HG03159 (cell line): Measurements from ENCODE around the gene TRAPPC8.
"Not testable (repeated sequence)": the region's sequence is repeated elsewhere in the genome, so short reads cannot be mapped to it uniquely, and the experiment has no call there.

ENCODE experiments used
- ATAC-seq: cut with Tn5 transposase; IDR thresholded peaks from one replicate; pipeline ENCODE4 v1.9.1; 2021; ENCODE audit warnings: mild to moderate bottlenecking, moderate library complexity; ENCODE audit not compliant: unreplicated experiment

TRAPPC8 gene, protein sequence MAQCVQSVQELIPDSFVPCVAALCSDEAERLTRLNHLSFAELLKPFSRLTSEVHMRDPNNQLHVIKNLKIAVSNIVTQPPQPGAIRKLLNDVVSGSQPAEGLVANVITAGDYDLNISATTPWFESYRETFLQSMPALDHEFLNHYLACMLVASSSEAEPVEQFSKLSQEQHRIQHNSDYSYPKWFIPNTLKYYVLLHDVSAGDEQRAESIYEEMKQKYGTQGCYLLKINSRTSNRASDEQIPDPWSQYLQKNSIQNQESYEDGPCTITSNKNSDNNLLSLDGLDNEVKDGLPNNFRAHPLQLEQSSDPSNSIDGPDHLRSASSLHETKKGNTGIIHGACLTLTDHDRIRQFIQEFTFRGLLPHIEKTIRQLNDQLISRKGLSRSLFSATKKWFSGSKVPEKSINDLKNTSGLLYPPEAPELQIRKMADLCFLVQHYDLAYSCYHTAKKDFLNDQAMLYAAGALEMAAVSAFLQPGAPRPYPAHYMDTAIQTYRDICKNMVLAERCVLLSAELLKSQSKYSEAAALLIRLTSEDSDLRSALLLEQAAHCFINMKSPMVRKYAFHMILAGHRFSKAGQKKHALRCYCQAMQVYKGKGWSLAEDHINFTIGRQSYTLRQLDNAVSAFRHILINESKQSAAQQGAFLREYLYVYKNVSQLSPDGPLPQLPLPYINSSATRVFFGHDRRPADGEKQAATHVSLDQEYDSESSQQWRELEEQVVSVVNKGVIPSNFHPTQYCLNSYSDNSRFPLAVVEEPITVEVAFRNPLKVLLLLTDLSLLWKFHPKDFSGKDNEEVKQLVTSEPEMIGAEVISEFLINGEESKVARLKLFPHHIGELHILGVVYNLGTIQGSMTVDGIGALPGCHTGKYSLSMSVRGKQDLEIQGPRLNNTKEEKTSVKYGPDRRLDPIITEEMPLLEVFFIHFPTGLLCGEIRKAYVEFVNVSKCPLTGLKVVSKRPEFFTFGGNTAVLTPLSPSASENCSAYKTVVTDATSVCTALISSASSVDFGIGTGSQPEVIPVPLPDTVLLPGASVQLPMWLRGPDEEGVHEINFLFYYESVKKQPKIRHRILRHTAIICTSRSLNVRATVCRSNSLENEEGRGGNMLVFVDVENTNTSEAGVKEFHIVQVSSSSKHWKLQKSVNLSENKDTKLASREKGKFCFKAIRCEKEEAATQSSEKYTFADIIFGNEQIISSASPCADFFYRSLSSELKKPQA (N-terminal part only)

DNA sequence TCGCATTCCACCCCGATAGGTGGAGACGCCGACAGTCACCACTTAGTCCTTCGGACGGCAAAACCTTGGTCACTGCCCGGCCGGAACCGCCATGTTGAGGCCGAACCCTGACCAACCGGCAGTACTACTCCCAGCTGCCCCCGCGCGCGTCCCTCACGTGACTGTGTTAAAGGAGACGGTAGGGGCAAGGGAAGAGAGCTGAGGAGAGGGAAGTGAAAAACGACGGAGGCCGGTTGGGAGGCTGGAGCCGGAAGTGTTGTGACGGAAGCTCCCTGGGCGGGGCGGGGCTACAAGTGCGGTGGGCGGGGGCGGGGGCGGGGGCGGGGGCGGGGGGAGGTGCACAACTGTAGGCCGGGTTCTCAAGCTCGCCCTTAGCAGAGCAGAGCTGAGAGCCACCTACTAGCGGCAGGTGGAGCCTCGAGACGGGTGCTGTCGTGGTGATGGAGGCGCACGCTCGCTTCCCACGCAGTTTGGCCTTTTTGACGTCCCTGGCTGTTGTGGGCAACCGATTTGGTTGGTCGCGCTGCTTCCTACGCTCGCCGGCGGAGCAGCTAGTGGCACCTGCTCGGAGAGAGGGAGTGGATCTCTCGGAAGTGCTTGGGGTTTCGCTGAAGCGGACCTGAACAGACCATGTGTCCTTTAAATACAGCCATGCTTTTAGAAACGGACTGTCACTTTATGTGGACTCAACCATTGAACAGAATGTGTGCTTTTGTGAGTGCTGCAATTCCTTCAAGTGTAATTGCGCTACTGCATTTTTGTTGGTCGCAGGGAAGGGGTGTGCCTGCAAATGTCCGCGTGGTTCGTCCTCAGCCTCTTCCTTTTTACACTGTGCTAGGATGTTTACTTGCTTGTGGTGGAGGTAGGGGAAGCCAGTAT is at the start of gene TRAPPC8:
TSS of gene TRAPPC8 (minus strand) at position 130 of the 879 bp plus-strand sequence. CDS start 364 bp downstream, outside the sequence.
- ATAC-seq: peak; percentile 80

DNA sequence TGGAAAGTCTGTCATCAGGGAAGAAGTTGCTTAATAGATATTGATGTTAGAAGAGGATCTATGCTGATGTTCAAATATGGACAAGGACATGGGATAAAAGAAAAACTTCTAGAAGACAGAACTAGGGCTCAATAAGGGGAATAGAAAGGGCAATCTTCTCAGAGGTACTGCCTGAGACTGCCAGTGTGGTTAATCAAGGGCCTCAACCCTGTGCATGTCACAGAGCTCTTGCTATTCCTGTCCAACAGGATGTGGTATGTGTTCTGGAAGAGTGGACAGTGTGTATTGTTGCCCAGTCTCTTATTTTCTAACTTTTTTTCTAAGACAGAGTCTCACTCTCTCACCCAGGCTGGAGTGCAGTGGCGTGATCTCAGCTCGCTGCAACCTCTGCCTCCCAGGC is 47.9 kb upstream of the TRAPPC8 start:
- peak; percentile 98 for ATAC-seq

DNA sequence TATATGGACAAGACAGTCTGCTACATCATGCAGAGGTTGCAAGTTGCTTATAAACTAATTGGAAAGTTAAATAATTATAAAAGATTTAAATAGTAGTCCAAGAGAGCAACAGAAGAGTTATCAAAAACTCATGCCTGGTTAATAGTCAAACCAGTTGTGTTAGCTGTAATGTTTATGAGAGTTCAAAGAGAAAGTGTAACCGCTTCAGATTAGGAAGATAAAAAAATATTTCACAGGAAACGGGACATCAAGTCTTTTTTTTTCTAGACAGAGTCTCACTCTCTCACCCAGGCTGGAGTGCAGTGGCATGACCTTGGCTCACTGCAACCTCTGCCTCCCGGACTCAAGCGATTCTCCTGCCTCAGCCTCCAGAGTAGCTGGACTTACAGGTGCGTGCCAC is 41.0 kb upstream of the TRAPPC8 start:
- ATAC-seq: no peak

DNA sequence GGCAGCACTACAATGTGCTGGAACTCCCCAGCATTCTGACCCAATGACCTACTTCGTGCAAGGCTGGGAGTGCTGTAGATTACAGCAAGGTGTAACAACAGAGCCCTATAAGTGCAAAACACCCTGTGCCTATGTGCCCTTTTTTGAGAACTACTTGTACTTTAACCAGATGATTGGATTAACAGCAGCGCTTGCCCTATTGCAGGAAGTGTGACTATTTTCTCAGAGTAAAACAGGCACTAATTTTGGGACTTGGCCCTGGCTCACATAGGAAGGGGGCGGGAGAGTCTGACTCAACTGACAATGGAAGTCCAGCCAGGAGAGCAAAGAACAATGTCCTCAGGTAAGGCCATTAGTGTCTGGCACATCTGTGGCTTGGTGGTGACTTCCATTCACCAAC is 40.1 kb upstream of the TRAPPC8 start:
- no peak for ATAC-seq

DNA sequence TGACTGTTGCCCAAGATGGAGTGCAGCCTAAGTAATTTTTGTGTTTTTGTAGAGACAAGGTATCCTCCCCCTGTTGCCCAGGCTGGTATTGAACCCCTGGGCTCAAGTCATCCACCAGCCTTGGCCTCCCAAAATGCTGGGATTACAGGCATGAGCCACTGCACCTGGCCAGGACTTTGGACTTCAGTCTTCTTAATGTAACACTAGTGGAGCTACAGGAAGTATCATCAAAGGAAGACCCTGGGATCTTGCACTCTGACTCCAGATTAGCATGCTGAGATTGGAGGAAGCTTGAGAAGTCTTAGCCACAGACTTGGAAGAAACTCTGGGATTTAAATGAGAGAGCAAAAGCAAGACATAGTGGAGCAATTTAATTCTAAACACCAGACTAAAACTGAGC is 37.9 kb upstream of the TRAPPC8 start:
- no peak for ATAC-seq

DNA sequence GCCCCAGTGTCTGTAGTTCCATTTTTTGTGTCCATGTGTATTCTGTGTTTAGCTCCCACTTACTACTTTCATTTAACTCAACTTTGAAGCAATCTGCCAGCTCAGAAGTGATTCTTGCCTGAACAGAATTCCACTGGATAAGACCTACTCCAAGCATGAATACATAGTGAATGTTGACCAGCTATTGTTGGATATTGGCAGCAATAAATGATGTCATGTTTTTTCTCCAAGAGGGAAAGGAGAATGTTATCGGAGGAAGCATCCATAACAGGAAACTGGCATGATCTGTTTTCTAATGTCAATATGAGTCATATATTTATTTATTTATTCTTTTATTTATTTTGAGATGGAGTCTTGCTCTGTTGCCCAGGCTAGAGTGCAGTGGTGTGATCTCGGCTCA is 36.8 kb upstream of the TRAPPC8 start:
- ATAC-seq: no peak

DNA sequence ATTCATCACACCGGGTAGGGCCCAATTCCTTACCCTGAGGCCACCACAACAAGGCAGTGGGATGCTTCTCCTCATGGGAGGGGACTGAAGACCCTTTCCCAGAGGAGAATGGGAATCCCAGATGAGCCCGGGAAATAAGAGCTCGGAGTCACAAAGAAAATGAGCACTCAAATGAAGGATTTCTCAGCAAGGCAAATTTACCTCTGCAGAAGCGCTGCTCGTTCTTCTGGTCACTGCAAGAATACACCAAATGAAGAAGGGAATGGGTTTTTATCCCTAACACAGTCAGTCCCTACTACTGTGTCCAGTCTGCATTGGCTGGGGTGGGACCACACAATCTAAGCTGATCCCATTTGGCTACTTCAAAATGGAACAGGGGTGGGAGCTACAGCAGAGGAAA is 35.7 kb upstream of the TRAPPC8 start:
- ATAC-seq: no peak

DNA sequence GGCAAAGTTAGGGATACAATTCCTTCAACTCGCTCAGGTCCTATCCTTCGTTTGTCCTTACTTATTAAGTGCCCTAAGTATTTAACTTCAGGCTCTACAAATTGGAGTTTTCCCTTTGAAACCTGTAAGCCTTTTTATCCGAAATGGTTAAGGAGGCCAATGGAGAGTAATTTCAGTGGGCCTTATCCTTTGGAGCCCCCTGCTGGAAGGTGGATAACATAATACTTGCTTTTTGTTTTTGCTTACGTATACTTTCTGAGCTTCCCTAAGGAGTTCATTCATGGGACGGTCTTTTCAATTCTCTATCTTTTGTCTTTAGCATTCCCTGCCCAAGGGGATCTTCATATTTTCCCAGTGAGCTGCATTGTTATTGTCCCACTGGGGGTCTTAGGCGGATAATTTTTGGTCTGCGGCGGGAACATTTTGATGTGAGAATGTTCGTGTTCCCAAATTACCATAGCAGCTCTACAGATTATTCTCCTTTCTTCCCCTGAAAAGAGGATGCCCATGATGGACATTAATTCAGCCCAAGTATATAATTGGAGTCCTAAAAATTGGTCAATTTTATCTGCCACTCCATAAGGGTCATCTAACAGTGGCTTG is 34.4 kb upstream of the TRAPPC8 start:
- no peak for ATAC-seq

DNA sequence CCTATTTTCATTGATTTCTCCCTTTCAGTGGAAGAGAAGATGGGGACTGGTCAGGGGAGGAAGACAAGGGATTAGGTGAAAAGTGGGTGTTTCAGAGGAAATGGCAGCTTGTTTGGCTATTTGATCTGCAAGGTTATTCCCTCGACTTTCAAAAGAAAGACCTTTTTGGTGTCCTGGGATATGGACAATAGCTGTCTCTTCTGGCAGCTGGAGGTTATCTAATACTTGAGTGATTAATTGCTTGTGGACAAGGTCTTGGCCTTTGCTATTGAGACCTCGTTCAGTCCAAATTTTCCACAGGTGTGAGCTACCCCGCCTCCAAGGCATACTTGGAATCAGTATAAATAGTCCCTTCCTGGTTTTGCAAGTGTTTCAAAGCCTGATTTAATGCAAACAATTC is 33.3 kb upstream of the TRAPPC8 start:
- no peak for ATAC-seq

DNA sequence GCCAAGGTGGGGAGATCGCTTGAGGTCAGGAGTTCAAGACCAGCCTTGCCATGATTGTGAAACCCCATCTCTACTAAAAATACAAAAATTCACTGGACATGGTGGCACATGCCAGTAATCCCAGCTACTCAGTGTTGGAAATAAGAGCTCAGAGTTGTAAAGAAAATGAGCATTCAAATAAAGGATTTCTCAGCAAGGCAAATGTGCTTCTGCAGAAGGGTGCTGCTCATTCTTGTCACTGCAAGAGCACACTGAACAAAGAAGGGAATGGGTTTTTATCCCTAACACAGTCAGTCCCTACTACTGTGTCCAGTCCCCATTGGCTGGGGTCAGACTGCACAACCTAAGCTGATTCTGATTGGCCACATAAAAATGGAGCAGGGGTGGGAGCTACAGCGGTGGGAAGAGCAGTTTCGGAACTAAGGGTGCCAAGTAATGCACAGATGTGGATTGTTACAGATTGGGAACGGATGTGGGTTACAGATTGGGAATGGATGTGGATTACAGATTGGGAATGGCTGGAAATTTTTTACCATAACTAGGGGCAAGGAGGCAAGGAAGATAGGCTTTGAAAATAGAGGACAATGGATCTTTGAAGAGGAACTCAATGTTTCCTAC is 31.1 kb upstream of the TRAPPC8 start:
- ATAC-seq: no peak

DNA sequence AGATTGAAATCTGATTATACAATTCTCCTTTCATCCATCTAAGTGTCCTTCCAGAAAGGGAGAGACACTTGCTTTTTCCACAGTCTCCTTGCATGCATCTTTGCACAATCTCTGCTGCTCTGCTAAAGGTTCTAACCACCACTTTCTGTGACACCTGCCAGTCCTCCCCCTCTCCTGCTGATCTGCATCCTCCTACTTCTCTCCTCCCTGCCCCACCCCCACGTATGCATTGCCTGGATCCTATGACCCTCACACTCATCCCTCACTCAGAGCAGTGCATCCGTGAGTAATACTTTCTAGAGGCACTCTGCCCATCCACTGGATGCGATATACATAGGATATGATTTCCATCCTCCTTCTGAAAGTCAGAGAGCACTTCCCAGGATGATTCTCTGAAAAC is 27.7 kb upstream of the TRAPPC8 start:
- no peak for ATAC-seq

DNA sequence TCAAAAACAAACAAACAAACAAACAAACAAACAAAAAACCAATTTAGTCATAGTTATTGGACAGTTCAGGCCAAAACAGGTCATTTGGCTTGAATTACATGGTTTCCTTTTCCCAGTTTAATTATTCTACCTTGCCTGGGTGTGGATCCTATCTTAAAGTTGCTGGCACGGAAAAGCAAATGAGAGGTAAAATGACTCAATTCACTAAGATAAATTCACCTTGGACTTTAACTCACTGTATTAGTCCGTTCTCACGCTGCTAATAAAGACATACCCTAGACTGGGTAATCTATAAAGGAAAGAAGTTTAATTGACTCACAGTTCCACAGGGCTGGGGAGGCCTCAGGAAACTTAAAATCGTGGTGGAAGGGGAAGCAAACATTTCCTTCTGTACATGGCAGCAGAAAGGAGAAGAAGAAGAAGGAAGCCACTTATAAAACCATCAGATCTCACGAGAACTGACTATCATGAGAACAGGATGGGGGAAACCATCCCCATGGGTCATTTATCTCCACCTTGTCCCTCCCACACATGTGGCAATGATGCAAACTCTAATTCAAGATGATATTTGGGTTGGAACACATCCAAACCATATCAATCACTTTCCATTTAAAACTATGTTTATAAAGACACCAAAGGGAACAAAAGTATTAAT is 22.5 kb upstream of the TRAPPC8 start:
- no peak for ATAC-seq

DNA sequence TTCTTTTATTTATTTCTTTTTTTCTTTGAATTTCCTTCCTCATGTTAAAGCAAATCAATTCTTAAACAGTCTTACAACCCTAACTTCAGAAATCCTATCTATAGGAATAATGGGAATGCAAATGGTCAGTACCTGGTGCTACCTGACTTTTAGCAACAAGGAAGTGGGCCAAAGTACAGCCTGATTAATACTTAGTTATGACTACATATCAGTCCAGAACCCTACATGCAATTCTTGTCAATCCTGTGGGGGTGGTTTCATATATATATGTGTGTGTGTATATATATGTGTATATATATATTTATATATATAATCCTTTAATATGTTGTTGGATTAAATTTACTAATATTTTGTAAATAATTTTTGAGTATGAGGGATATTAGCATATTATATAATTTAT is 14.8 kb upstream of the TRAPPC8 start:
- no peak for ATAC-seq

DNA sequence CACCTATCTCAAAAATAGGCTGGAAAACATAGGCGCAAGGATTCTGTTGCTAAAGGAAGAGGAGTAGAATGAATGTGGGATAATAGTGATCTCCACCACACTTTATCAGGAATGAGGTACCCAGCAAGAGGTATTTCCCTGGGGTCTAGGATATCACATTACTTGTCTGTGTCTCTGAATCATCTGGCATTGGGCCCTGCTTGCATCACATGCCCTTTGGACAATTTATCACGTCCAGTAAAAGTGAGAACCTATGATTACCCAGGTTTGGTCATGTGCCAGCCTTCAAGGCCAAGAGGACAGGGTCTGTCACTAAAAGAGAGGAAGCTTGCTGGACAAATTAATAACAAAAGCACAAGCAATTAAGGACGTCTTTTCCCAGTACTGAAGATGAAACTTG is 11.4 kb upstream of the TRAPPC8 start:
- ATAC-seq: no peak

DNA sequence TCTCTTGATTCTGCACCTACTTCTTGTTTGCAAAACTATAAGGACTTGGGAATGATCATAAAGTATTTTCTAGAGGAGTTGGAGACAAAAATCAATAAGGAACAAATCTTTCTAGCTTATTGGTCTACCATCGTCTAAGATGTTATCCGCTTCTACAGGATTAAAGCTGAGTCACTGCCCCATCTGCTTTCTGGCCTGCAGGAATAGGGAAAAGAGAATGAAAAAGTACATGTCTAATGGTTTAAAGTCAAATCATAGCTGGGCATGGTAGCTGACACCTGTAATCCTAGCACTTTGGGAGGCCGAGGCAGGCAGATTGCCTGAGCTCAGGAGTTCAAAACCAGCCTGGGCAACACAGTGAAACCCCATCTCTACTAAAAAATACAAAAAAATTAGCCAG is 10.8 kb upstream of the TRAPPC8 start:
- ATAC-seq: not testable (repeated sequence)

DNA sequence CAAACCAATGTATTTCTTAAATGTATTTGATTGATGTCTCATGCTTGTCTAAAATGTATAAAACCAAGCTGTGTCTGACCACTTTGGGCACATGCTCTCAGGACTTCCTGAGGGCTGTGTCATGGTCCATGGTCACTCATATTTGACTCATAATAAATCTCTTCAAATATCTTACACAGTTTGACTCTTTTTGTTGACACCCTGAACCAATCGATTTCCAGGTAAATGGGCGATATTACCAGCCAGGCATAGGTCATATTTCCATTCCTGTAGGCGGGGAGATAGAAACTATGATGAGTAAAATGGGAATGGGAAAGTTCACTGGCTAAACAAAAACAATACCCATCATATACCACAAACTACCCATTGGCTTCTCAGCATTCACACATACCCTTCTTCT is 9.3 kb upstream of the TRAPPC8 start:
- ATAC-seq: no peak

DNA sequence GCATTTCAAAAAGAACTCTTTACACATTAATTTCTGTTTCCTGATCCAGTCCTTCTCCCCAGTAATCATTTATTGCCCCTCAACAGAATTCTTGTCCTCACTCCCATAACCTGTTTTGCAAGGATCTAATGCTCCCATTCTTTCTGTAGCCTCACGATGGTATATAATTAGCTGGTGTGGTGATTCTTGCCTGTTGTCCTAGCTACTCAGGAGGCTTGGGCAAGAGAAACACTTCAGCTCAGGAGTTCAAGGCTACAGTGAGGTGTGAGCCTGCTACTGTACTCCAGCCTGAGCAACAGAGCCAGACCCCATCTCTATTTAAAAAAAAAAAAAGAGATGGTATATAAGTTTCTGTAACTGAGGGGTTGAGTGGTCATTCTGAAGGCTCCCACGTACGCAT is 7.7 kb upstream of the TRAPPC8 start:
- no peak for ATAC-seq

DNA sequence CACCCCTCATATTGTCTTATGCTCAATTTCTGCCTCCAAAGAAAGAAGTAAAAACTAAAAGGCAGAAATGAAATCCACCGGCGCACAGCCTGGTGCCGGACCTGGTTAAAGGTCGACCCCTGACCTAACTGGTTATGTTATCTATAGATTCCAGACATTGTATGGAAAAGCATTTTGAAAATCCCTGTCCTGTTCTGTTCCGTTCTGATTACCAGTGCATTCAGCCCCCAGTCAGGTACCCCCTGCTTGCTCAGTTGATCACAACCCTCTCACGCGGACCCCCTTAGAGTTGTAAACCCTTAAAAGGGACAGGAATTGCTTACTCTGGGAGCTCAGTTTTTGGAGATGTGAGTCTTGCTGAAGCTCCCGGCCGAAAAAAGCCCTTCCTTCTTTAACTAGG is 5.4 kb upstream of the TRAPPC8 start:
- not testable (repeated sequence) for ATAC-seq
